ENCODE results near the gene CAPG.
"Not testable (repeated sequence)": the region's sequence is repeated elsewhere in the genome, so short reads cannot be mapped to it uniquely, and the experiment has no call there.

CAPG gene, protein sequence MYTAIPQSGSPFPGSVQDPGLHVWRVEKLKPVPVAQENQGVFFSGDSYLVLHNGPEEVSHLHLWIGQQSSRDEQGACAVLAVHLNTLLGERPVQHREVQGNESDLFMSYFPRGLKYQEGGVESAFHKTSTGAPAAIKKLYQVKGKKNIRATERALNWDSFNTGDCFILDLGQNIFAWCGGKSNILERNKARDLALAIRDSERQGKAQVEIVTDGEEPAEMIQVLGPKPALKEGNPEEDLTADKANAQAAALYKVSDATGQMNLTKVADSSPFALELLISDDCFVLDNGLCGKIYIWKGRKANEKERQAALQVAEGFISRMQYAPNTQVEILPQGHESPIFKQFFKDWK

DNA sequence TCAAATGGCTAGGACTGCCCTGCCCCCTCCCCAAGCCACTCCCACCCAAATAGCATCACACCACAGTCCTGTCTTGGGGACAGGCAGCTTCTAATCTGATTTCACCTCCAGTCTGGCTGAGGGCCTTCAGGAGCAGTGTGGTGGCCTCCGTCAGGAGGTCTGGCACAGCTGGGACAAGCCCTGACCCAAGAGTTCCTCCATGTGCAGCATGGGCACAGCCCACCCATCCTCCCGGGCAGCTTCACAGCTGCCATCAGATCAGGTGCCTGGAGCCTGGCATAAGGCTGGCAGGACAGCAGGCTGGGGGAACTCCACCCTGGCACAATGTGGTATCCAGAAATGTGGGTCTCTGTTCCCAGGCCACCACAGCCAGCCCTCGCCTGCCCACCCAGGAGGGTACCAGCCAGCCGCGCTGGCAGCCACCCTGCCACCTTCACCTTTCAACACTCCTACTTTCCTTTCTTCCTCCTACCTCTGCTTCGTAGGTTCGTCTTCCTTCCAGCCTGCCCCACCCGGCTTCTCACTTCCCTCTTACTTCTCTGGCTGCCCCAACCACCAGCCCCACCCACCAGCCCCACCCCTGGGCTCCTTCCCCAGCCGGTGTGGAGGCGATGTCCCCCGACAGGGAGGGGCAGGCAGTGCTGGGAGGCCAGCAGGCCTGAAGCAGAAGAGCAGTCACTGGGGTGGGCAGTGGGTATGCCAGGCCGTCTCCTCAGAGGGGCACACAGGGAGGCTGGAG is at the start of gene CAPG:
Gene CAPG, minus strand, starts transcription at position 522 of the 739 bp plus-strand sequence. CDS start 8,221 bp downstream, outside the sequence.
- peak in 5 of 14 donors; percentile 23 to 57 (median 33) for DNase-seq

DNA sequence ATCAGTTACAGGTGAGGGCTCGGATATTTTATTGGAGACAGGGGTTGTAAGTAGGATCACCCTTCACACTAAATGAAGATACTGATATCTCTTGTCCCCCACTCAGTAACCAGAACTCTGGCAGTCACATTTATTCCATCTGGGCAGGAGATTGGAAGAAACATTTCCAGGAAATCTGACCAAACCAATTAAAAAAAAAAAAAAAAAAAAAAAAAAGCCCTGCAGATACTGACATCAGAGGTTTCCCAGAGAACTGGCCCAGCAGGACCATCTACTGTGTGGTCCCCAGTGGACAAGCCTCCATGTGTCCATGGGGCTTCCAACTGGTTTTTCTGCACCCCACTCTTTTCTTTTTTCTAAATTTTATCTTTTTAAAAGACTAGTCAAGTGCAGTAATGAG is 49.6 kb upstream of the CAPG start:
- DNase-seq, result no peak

DNA sequence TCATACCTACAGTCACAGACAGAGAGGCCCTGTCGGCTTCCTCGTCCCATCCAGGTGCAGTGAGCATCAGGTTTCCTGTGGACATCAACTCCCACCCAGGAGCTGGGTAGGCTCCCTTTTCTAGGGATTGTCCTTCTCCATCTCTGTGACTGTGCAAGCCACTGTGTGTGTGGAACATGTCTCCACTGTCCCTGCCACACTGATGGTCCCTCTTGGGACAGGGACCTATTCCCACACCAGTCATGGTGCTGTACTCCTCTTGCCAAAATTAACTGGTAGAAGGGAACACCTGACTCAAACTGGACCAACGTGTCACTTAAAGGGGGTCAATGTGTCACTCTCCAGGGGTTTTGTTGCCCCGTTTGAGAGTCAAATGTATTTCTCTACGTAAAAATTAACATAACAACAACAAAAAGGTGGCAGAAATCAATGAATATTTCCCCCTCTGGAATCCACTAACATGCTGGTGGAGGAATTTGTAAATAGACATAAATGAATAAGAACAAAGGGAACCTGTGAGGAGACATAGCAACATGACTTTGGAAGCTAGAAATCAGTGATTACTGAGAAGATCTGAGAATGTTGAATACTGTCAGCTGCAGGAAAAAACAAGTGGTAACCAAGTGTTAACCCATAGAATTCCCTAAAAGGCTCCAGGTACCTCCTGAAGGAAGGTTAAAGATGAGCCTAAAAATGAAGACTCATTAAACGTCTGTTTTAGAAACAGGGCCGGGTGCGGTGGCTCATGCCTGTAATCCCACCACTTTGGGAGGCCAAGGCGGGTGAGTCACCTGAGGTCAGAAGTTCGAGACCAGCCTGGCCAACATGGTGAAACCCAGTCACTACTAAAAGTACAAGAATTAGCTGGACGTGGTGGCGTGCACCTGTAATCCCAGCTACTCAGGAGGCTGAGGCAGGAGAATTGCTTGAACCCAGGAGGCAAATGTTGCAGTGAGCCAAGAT is 48.7 kb upstream of the CAPG start:
- no peak for DNase-seq

DNA sequence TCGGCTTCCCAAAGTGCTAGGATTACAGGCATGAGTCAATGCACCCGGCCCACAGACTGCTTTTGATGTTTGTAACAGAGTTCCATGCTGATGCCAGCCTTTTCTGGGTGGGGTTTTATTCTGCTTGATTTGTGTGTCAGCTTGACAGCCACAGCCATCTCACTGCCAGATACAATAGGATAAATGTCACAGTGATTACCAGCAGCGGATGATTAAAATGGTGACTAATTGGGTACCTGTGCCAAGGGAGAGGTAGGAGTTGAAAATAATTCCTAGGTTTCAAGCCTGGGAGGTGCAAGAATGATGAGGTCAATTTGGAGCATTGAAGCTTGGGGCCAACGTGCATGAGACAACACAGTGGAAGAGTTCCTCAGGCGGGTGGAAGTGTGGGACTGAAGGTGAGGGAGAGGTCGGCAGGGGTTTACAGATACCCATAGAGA is 47.7 kb upstream of the CAPG start:
- no peak for DNase-seq

DNA sequence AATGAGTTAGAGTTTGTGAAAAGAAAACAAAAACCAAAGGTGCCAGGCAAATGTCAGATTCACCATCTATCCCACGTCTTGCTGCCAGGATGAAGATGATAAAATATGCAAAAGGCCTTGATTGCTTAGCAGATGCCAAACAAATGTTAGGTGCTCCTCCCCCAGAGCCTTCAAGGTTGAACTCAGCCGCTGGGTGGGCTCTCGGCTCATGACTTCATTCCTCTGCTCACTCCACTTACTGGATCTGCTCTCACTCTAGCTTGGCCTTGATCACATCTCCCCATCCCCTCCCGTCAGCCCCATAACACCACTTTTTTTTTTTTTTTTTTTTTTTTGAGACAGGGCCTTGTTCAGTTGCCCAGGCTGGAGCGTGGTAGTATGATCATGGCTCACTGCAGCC is 46.9 kb upstream of the CAPG start:
- no peak for DNase-seq

DNA sequence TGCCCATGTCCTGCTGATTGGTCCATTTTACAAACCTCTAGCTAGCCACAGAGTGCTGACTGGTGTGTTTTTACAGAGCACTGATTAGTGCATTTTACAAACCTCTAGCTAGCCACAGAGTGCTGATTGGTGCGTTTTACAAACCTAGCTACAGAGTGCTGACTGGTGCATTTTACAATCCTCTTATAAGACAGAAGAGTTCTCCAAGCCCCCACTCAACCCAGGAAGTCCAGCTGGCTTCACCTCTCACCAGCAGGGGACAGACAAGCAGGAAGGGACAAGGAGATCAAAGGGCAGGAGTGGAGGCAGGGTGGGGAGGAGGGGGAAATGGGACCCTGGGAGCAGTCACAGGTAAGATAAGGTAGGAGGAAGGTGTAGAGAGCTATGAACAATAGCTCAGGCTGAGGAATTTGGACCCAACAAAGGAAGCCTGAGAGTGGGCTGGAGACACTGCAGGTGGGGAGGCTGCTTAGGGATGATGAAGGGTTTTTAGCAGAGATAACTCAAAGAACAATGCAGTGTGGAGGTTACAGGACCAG is 45.5 kb upstream of the CAPG start:
- no peak for DNase-seq

DNA sequence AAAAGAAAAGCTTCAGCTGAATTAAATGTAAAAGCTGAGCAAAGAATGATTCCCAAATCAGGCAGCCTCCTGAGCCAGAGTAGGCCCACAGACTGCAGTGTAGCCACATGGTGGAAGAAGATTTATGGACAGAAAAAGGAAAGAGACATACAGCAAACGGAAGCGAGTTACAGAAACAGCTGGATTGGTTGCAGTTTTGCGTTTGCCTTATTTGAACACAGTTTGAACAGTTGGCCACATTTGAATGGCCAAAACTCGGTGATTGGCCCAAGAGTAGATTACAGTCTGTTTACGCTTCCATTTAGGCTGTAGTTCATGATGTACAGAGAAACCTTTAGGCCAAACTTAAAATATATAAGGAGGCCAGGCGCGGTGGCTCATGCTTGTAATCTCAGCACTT is 43.4 kb upstream of the CAPG start:
- DNase-seq, result no peak

DNA sequence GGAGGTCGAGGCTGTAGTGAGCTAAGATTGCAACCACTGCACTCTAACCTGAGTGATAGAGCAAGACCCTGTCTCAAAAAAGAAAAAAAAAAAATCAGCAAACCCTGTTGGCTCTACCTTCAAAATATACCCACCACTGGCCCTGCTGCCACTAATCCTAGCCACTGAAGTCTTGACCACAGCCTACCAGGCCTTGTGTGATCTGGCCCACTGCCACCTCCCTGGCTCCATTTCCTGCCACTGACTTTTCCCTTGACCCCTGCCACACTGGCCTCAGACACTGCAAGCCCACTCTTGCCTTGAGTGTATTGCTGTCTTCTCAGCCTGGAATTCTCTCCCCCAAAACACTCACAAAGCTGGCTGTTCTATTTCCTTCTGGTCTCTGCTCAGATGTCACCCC is 42.1 kb upstream of the CAPG start:
- DNase-seq, result no peak

DNA sequence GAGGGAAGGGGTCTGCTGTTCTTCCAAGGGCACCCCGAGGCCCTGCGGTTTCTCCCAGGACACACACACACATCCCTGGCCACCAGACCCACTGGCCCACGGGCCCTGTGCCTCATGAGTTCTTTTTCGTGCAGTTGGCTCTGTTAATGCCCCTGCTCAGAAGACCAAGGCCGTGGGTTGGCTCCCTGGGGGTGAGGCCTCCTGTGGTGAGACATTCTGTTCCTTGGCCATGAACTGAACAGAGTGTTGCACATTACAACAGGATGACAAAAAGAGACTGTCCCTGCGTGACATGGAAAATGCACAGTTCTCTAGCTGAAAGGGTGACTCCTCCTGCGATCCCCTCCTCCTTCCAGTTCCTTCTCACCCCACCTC is 39.0 kb upstream of the CAPG start:
- peak in 2 of 14 donors; percentile 23 to 39 for DNase-seq

DNA sequence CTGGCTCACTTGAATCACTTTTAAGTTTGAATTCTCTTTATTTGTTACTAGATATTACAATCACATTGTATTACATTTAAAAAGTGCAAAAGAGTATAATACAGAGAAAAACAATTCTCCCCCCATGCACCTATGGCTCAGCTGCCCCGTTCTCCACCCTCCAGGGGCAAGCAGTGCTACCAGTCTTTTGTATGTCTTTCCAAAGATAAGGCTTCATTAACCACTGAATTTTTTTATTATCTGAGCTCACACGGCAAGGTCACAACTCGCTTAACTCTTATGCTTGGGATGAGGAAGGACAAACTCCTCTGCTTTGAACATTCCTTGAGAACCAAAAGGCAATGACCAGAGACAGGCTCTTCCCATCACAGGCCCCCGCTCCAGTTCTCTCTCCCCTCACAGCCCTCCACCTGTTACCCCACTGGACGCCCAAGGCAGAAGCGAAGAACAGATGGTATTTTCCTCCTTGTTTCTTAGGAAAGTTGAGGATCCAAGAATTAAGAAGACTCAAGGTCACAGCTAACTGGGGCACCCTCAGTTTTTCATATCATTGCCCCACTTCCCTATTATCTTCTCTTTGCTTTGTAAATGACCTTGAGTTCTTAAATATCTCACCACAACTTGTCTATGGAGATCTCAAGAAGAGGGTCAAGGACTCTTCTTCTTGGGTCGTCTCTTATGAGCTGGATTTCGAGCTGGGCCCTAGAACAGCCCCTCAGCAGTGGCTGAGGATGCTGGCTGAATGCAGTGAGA is 38.5 kb upstream of the CAPG start:
- no peak for DNase-seq

DNA sequence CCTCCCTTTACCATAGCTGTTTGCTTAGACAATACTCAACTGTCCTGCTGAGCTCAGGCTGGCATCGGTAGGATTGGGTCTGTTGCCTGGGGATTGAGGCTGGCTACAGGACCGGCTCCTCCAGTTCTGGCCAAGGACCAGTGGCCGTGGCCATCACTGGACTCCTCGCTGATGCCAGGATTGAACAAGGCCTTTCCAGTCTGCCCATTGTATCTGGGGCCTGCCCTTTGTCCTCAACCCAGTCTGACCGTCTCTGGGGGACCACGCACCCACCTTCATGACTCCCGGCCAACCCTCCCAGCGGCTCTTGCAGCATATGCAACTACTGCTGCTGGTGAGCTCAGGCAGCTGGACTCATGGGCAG is 37.0 kb upstream of the CAPG start:
- peak in 7 of 14 donors; percentile 46 to 73 (median 64) for DNase-seq

DNA sequence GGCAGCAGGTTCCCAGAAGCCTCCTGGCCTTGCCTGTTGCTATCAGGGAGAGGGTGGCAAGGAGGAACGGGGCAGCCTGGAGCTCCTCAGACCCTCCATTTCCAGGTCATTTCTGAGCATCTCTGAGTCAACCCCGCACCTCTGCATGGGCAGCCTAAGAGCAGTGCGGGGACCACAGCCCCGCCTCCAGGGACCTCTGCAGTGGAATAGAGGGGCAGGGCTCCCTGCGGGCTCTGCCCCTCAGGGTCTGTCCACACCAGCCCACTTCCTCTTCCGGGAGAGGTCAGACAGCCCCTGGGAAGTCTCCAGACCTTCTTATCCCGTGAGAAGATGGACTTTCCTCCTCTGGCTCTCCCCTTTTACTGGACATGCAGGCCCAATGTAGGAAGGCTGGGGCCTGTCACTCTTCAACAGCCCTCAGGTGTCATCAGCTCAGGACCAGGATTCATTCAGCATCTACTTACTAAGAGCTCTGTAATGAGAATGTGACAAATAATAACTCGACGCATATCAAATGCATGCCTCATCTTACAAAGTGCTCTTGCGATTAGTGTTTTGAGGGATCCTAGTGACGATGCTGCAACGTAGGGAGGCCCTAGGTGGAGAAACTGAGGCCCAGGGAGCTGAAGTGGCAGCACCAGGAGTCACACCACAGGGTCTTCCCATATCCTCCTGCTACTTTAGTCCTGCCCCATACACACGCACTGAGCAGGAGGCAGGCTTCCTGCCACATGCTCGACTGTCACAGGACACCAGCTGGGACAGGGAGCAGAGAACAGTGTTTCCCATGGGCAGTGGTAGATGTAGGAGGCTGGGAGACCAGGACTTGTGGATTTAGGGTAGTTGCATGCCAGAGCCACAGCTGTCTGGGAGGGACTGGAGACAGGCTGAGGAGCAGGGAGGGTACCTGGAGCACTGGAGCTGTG is 36.4 kb upstream of the CAPG start:
- DNase-seq, result peak in 4 of 14 donors; percentile 42 to 73 (median 55)

DNA sequence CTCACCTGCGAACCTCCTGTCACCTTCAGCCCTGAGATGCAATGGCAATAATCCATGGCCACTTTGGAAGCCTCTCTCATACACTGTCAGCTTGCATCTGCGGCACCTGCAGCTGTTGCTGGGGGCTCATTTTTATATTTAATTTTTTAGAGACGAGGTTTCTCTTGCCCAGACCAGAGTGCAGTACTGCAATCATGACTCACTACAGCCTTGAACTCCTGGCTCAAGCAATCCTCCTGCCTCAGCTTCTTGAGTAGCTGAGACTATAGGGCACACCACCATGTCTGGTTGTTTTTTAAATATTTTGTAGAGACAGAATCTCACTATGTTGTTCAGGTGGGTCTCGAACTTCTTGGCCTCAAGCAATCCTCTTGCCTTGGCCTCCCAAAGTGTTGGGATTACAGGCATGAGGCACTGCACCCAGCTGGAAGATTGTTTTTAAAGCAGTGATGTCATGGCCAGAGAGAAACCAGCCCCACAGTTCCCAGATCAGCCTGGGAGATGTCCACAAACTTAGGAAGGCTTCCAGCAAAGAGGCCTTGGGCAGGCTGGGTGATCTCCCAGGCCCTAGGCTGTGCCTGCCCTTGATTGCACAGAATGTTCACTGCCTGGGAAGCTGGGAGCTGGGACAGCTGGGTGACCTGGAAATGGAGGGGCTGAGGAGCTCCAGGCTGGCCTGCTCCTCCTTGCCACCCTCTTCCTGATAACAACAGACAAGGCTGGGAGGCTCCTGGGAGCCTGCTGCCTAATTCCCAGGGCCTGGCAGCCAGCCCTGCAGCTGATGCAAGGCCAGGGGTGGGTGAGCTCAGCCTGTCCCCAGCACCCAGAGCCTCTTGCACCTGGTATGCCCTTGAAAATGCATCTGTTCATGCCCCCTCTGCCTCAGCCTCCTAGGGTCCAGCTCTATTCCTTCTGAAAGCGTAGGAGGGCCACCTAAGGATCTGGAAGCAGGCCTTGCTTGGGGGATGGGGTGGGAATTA is 35.4 kb upstream of the CAPG start:
- DNase-seq, result peak in 2 of 14 donors; percentile 20 to 58

DNA sequence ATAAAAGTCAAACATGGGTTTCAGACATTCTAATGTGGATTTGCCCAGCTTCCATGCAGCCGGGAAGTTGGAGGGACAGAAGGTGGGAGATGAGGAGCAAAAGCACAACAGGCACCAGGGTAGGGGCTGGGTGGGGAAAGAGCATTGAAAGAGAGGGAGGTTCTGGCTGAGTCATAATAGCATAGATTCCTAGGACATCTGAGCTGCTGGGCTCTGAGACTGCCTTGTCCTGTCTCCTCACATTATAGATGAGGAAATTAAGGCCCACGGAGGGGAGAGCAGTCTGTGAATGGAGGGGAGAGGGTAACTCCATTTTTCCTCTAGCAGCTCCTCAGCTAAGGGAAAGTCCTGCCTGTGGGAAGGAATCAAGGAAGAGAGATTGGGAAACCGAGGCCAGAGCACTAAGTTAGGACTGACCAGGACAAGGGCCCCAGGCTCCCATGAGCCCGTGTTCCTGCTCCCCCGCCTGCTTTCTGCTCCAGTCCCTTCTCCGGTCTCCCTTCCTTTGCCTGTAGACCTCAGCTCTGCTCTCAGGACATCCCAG is 34.5 kb upstream of the CAPG start:
- DNase-seq, result no peak

DNA sequence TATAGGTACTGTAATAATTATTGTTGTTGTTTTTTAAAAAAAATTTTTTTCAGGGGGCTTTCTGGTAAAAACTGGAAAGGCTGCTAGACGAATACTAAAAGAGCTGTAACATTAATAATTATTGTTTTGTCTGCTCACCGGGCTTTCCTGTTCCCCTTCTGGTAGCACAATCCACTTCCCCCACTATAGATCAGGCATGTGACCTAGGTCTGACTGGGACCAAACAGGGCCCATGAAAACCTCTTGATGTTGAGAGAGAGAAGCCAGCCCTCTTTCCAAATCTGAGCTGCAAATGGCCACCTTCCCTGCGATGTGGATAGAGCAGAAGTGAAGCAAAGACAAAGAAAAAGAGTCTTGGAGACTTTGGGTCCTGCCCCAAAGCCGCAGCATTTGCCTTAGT is 31.7 kb upstream of the CAPG start:
- DNase-seq, result peak in 1 of 14 donors; percentile 10

DNA sequence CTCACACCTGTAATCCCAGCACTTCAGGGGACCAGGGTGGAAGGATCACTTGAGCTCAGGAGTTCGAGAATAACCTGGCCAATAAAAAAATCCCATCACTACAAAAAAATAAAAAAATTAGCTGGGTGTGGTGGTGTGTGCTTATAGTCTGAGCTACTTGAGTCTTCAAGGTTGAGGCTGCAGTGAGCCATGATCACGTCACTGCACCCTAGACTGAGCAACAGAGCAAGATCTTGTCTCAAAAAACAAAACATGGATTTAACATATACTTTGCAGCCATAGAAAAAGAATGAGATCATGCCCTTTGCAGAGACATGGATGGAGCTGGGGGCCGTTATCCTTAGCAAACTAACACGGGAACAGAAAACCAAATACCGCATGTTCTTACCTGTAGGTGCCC is 30.6 kb upstream of the CAPG start:
- DNase-seq, result no peak

DNA sequence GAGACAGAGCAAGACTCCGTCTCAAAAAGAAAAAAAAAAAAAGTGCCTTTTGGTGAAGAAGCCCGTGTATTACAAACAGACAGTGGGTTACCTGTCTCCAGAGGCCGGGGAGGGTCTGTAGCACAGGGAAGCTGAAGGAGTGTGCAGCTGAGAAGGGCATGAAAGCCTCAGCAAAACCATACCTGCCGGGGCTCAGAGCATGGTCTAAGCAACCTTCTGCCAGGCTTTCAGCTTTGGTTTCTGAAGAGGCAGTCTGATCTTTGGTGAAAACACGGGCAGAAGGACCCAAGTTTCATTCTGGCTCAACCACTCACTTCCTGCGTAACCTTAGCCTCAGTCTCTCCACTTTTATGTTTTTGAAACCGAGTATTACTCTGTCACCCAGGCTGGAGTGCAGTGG is 29.8 kb upstream of the CAPG start:
- DNase-seq, result no peak

DNA sequence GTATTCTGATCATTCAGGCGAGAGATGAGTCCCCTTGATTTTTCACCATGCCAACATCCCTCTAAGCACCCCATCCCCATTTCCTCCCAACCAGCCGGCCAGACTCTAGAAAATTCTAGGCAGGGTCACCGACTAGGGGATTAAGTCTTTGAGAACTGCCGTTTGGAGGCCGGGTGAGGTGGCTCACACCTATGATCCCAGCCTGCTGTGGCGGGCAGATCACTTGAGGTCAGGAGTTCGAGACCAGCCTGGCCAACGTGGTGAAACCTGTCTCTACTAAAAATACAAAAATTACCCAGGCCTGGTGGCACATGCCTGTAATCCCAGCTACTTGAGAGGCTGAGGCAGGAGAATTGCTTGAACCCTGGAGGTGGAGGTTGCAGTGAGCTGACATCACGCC is 29.4 kb upstream of the CAPG start:
- not testable (repeated sequence) for DNase-seq

DNA sequence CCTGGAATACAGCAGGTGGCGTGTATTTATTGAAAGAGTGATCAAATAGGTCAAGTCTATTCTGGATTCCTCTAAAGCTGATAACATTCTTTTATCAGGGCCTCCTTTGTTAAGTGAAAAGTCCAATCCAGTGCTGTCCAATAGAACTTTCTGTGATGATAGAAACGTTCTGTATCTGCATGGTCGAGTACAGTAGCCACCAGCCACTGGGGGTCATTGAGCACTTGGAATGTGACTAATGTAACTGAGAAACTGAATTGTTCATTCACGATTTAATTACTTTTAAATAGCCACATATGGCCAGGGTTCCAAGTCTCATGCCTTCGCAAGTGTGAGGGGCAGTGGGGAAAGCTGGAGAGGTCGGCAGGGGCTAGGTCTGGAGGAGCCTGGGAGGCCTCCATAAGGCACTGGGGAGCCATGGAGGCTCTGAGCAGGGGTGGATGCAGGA is 28.9 kb upstream of the CAPG start:
- no peak for DNase-seq

Measured in C1 segment of cervical spinal cord (tissue), 14 donors.